ENCODE data around the gene ITCH.
"Not testable (repeated sequence)": the region's sequence is repeated elsewhere in the genome, so short reads cannot be mapped to it uniquely, and the experiment has no call there.

ITCH gene

GRCh38 chr20:34473262-34473883 is 110.3 kb downstream of the ITCH start:
- no peak overlapping the region for H3K4me3 ChIP-seq (ENCODE audit: low read depth, low read length)
- no peak for DNase-seq (ENCODE audit: low read depth)
- peak; percentile 39 for TF ChIP-seq CTCF (IDR thresholded peaks at IDR 0.05; ENCODE audit: low read depth, low read length, missing control alignments)

- H3K4me3 ChIP-seq (ENCODE audit: low read depth, low read length) = no peak overlapping the region
- DNase-seq (ENCODE audit: low read depth) = no peak
Observed at GRCh38 chr20:34475979-34476736, 113.1 kb downstream of the ITCH start.

GRCh38 chr20:34479627-34480026 is 116.6 kb downstream of the ITCH start:
- H3K4me3 ChIP-seq (ENCODE audit: low read depth, low read length) = no peak overlapping the region
- no peak for TF ChIP-seq CTCF (IDR thresholded peaks at IDR 0.05; ENCODE audit: low read depth, low read length, missing control alignments)
- DNase-seq (ENCODE audit: low read depth) = no peak

More at GRCh38 chr20:34475979-34476736, 113.1 kb downstream of the ITCH start:
- peak; percentile 62 for TF ChIP-seq CTCF (IDR thresholded peaks at IDR 0.05; ENCODE audit: low read depth, low read length, missing control alignments)

GRCh38 chr20:34482154-34482553 is 119.1 kb downstream of the ITCH start:
- H3K4me3 ChIP-seq (ENCODE audit: low read depth, low read length); DNase-seq (ENCODE audit: low read depth): not testable (repeated sequence)

- not testable (repeated sequence) for DNase-seq (ENCODE audit: low read depth); H3K4me3 ChIP-seq (ENCODE audit: low read depth, low read length)
Observed at GRCh38 chr20:34483585-34484220, 120.6 kb downstream of the ITCH start.

- DNase-seq (ENCODE audit: low read depth) = no peak
- H3K4me3 ChIP-seq (ENCODE audit: low read depth, low read length) = no peak overlapping the region
- TF ChIP-seq CTCF (IDR thresholded peaks at IDR 0.05; ENCODE audit: low read depth, low read length, missing control alignments) = no peak
Observed at GRCh38 chr20:34485068-34485634, 122.1 kb downstream of the ITCH start.

GRCh38 chr20:34491226-34491931 is 128.3 kb downstream of the ITCH start:
- DNase-seq (ENCODE audit: low read depth) = no peak
- TF ChIP-seq CTCF (IDR thresholded peaks at IDR 0.05; ENCODE audit: low read depth, low read length, missing control alignments) = no peak
- no peak overlapping the region for H3K4me3 ChIP-seq (ENCODE audit: low read depth, low read length)

All from GM12864 (cell line).